OCI-M2 (cell line): ENCODE results near the gene SDK1.

Experiments
- DNase-seq: peaks from one replicate; lab custom pipeline; 2025; ENCODE audit not compliant: unreplicated experiment; lab: John Stamatoyannopoulos, UW

SDK1 gene

DNA sequence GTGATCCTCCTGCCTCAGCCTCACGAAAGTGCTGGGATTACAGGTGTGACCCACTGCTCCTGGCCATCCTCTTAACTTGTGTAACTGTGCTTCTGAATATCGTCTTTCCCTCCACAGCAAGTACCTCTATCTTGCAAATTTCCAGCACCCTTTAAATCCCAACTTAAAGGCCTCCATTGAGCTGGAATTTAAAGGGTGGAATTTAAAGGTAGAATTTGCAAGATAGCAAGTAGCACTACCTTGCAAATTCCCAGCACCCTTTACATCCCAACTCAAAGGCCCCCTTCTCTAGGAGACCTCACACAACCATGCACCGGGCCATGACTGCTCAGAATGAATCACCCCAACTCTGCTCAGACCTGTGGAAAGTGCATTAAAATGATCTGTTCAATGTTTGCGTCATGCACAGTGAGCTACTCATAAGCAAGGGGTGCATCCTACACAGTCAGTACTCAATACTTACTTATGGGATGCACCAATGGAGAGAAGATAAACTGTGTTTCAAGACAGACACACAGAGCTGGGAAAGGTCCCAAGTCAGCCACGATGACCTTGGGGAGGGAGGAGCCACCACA, 17.8 kb upstream of the SDK1 start:
- no peak for DNase-seq

DNA sequence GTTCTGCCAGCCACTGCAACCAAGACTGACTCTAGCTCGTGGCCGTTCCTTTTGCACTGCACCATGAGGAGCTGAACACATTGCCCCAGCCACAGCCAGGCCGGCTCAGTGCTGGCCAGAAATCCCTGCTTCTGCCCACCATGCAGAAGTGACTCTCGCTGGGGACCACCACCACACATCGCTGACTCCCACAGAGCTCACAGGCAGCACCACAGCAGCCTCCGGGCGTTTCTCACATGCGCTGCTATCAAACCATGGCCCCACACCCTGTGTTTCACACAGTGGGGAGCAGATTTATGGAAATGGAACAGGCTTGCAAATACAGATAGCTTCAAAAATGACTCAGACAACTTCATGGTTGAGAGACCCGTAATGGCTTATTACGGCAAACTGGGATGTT, 15.4 kb upstream of the SDK1 start:
- no peak for DNase-seq

DNA sequence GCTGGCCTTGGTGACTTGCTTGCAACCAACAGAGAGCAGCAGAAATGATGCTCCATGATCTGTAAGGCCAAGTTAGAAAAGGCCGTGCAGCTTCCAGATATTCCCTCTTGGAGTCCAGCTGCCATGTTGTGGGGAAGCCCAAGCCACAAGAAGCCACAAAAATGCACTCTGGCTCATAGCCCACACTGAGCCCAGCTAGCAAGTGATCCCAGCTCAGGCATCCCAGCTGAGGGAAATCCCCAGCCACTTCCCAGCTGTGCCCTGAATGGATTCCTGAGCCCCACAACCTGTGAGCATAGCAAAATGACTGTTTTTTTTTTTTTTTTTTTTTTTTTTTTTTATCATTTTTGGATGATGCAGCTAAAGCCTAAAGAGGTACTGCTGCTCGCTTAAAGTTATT, 11.1 kb upstream of the SDK1 start:
- no peak for DNase-seq

DNA sequence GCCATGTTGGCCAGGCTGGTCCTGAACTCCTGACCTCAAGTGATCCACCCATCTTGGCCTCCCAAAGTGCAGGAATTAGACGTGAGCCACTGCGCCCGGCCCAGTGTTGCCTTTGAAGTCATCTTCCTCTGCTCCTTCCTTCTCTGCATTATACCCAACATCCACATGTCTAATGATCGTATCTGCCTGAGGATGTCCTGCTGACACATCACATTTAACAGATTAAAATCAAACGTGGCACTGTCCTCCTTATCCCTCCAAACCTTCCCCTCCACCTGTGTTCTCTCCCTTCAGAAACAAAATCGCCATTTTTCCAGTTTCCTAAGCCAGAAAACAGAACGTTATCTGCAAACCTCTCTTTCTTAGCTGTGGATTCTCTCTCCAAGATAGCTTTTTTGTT, 8.4 kb upstream of the SDK1 start:
- DNase-seq, result no peak

DNA sequence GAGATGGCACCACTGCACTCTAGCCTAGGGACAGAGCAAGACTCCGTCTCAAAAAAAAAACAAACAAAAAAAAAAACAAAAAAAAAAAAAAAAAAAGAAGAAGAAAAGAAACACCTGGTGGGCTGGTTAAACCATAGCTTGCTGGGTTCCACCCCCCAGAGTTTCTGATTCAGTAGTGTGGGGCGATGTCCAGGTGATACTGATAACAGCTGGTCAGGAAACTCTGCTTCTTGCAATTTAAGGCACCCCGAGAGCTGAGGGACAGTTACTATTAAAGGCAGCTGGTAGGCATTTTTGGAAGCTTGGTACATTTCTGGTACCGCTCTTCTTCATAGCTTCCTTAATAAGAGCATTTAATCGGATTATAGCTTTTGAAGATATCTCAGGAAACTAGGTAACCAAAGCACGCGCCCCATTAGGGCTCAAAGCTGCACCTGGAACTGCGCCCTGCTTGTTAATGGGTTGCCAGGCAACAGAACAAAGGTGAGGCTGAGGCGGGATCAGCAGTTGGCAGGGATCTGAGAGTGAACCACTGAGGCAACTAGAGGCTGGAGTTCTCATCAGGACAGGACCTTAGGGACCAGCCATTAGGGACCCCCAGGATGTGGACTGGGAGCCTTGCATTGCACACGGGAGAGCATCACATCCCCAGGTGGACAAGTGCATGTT, 6.5 kb upstream of the SDK1 start:
- no peak for DNase-seq

DNA sequence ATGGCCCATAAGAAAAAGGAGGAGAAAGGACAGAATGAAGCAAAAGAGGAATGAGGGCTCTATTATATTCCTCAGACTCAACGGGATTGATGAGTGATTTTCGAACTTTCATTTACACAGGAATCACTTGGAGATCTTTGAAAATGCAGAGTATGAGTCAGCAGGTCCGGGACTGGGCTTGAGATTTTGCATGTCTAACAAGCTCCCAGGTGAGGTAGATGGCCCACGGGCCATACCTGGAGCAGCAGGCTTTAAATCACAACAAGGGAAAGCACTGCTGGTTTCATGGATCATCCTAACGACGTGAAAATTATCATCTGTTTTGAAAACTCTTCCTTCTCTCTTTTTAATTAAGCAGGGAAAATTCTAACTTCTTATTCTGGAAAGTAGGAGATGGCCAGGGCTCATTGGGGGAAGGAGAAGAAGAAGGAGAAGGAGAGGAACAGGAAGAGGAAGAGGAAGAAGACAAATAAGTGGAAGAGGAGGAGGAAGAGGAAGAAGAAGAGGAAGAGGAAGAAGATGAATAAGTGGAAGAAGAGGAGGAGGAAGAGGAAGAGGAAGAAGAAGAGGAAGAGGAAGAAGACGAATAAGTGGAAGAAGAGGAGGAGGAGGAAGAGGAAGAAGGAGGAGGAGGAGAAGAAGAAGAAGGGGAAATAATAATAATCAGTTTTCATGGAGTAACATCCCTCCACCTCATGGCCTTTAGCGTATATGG, 3.8 kb upstream of the SDK1 start:
- no peak for DNase-seq

DNA sequence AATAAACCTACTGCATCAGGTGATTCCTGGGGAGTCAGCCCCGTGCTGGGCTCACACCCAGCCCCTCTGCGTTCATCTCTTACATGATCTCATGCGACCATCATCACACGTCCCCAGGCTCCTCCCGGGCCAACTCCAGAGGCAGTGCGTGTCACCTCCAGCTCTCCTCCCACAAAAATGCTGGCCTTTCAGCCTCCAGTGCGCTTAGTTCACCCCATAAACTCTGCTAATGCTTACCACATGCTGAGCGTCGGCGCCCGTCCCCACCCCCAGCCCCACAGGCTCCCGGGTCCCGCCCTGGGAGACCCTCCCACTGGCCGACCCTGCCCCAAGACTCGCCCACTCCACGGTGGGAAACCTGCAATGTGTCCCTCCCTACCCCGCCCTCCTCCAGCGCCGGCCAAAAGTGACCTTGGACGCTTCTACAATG, 816 bp upstream of the SDK1 start:
- DNase-seq, result no peak

DNA sequence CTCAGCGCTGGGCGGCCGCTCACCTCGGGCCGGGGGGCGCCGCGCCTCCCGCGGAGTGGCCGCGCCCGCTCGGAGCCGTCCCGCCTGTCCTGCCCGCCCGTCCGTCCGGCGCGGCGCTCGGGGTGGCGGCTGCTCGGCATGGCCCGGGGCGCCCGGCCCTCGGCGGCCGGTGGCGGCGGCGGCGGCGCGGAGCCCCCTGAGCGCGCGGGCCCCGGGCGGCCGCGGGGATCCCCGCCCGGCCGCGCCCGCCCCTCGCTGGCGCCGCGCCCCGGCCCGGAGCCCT, 338 bp downstream of the SDK1 start:
- DNase-seq, result no peak

DNA sequence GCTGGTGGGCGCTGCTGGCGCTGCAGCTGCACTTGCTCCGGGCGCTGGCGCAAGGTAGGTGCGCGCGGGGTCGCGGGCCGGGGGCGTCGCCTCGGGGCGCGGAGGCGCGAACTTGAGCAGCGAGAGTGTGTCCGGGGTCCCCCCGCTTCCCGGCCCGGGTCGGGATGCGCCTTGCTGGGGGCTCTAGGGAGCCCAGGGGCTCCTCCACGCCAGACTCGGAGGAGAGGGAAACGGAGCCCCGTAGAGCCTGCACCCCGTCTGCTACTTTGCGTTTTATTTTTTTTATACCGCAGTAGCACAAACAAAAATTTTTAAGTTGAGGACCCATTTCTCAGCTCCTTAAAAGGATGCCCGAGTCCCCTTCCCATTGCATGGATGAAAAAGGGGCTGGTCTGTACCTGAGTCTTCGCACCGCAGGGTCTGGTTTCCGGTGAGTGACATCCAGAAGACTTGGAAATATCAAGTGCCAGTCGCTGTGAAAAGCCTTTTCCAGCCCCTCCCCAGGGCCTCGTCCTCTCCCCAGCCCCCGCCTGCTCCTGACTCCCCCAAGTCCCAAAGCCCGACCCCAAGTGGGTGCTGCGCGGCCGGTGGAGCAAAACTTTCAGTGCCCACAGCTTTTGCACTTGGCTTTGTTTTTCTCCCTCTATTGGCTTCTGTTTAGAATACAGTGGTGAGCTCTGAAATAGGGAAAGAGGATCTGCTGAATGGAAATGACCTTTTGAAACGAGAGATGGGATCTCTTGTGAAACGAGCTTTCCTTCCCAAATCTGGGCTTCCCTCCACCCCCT, 973 bp downstream of the SDK1 start:
- DNase-seq, result no peak

DNA sequence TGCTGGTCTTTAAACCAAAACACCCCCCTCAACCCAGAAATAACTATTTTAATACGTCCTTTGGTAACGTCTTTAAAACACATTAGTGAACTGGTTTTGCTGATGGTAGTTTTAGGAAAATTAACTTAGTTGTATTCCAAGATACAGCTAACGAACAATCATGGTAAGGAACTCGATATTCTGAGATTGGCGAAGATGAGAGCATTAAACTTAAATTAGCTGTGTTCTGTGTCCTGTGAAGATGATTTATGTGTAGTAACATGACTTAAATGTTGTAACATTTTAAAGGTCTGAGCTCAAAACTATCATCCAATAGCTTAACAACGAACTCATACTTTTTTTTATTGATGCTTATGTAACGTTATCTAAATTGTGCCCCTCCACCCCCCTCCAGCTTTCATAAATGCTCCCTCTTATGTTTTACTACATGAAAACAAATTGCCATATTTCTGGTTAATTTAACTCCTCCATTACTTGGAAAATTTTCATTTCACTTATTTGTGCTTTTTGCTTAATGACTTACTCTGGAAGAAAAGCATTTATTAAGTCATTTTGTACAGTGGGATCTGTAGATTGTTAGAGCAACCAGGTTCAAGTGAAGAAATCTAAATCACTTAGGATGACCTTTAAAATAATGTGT, 1.7 kb downstream of the SDK1 start:
- no peak for DNase-seq

DNA sequence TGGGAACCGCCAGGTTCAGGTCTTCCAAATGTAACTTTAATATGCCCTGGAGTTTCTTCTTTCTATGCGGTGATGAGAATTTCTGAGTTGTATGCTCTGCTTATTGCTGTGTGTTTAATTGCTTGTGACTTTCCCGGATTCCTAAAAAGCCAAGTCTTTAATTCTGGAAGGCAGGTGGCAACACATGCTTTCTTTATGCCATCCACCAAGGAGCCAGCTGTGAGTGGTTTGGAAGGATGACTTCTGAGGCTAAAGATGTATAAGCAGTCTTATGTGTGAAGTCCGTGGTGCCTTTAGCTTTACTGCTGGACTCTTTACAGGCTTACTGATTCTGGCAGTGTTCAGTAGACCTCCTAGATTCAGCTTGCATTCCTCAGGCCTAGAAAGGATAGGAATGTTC, 3.1 kb downstream of the SDK1 start:
- no peak for DNase-seq

DNA sequence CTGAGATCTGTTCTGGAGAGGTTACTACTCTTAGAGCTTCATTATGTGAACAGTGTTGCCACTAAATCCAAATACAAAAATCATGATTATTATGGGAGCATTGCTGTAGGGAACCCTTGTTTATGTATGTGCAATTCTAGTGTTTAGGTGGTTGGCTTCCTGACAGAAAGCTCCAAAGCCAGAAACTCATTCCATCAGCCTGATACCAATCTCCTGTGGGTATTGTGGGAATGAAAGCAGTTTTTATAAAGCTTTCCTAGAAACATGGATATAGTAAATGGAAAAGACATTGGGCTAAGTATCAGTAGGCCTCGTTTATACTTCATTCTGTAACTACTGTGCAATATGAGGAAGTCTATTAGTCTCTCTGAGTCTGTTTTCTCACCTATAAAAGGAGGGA, 6.4 kb downstream of the SDK1 start:
- DNase-seq, result no peak

DNA sequence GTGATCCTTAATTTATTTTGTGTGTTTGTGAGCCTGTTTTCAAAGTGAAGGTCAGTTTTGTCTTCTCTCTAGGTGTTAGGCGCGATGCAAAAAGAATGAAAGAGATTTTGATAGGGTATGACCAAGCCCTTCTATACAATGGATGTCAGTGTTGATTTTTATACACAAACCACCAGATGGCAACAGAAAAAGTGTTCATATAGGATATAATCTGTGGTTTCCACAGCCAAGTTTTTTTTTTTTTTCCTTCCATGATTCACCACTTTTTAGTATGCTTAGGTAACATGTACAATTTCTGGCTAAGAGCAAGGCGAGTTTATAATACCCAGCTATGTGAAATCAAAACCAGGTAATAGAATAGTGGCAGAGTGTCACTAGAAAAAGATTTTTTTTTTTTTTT, 8.1 kb downstream of the SDK1 start:
- DNase-seq, result no peak

DNA sequence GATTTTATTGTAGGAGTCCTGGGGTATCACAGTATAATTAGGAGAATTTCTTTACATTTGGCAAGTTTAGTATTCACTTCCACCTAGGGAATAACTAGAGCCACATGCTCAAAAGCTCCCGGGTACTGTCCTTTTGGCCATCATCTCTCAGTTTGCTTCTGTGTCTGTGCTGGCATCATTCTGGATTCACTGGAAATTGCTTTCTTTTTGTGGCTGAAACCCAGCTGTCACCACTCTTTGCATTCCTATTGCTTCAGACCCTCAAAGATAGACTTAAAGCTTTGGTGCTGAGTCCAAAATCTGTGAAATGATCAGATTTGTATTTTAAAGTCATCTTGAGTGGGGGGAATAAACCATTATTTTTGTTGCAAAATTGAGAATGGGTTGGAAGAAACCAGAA, 8.9 kb downstream of the SDK1 start:
- no peak for DNase-seq

DNA sequence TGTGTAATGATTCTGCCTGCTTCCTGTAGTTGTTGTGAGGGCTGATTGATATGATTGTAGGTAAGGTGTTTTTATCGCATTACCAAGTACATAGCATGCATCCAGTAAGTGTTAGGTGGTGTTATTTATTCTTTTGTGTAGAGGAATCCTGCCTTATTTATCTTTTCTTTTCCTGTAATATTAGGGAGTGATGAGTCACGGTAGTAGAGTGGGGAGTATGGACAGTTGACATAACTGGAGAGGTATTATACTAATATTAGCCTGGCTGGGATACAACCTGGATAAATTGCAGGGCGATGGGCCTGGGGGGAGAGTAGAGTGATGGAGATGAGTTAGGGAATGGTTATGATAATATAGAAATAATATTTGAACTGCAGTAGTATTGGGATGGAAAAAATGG, 9.8 kb downstream of the SDK1 start:
- DNase-seq, result no peak

DNA sequence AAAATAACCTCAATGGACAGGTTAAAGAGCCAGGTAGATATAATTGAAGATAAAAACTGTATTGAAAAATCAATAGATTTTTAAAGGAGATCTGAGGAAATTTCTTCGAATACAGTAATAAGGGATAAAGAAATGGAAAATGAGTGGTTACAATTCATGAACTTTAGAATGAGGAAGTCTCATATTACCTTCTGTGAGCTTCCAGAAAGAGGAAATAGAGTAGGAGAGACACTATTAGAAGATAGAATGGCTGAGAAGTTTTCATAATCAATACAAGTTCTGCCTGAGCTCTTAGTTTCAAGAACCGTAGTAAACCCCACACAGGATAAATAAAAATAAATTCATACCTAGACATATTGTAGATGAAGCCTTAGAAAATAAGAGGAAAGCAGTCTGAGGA, 11.5 kb downstream of the SDK1 start:
- no peak for DNase-seq

DNA sequence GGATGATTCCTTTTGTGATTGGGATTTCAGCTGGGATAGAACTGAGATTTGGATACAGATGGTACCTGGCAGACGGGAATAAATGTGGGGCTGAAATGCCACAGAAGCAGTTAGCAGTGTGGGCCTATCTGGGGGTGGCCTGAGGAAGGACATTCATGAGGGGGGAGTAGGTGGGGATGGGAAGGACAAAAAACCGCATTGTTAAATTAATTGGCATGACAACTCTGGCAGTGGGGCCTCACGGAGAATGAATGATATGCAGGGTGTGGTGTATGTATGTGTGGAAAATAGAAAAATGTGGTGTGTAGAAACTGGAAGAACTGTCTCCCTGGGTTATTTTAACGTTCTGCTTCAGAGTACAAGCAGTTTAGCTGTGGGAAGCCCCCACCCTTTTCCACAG, 17.8 kb downstream of the SDK1 start:
- DNase-seq, result no peak

DNA sequence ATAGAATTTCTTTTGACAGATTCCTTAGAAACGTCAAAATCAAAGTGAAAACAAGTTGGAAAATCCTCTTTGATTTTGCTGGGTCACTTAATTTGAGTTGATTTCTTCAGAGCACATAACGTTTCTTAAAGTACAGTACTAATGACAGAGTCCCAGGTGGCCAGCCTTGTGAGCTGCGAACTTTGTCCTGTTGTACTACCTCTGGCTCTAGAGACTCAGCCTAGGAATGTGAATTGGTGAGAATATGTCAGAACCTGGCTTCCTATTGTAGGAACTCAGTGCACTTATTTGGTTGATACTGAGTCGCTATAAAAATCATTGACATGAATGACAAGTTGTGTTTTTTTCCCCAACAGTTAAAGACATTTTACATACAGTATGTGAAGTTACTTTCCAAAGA, 20.2 kb downstream of the SDK1 start:
- no peak for DNase-seq

DNA sequence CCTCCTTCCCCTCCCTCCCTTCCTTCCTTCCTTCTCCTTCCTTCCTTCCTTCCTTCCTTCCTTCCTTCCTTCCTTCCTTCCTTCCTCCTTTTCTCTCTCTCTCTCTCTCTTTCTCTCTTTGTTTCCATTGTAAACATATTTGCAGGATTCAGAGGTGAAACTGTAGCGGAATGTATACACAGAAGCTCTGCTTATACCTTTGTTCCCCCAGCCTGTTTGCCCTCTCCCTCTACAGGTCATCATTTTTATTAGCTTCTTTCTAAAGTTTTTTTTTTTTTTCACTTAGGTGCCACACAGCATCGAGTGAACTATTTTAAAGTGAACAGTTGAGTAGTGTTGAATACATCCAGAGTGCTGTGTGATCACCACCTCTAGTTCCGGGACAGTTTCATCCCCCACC, 20.7 kb downstream of the SDK1 start:
- DNase-seq, result no peak

DNA sequence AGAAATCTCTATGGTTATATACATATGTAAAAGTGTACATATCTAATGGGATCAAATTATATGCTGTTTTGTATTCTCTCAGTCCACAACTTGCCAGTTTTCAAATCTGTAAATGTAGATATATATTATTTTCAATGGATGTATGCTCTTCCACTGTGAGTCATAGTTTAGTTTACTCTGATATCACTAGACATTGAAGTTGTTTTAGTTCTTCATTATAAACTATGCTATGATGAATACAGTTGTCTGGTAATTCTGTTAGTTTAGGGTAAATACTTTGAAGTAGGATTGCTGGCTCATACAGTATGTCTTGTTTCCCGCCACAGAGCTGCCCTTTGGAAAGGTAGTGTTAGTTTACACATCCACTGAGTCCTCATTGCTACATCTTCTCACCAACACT, 25.2 kb downstream of the SDK1 start:
- no peak for DNase-seq

DNA sequence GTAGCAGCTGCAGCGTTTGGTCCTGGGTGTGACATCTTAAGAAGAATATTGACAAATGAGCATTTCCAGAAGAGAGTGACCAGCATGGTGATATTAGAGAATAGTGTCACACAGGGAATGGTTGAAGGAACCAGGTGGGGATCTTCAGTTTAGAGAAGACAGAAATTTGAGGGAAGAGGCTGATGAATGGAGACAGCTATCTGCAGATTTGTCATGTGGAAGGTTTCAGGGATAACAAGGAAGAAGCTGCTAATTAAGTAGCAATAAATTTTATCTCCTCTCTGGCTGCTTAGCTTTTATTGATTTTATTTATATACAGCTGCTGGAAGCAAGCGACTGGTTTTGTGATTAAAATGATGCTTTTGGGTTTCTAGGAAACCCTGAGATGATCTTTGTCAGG, 26.0 kb downstream of the SDK1 start:
- no peak for DNase-seq

DNA sequence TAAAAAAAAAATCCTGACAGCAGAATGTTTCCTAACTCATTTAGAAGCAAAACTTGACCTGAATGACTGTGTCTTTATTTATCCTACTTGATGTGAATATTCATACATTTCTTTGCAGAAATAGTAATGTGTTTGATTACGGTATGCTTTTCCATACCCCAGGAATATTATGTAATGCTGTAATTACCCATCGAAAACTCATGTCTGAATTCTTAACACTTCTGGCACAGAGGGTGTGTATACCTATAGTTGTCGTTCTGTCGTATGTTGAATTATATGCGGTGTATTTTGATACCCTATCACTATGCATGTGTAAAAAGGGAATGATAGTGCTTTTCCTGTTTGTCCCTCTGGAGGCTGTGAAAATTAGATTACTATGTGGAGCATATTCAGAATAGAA, 26.6 kb downstream of the SDK1 start:
- DNase-seq, result no peak
